GM10248 (cell line): ENCODE results near the gene NIPAL3.

ENCODE experiments used
- CTCF ChIA-PET: fragments of 300-600 bp; sonication (Branson Sonifier 250); formaldehyde crosslinking; extraction: SDS; loops from one replicate; lab custom pipeline; 2021; ENCODE audit warnings: antibody characterized with exemption; lab: Yijun Ruan, JAX
- POLR2A ChIA-PET: fragments of 350-650 bp; sonication (Branson Sonifier 250); formaldehyde crosslinking; extraction: SDS; loops from one replicate; lab custom pipeline; 2020; ENCODE audit warnings: antibody characterized with exemption; lab: Yijun Ruan, JAX
- DNase-seq: peaks from one replicate; pipeline ENCODE4 v3.0.0; 2012; ENCODE audit errors: extremely low spot score
- TF ChIP-seq, protein P1 (sequence below): IDR thresholded peaks from 2 replicates; pipeline ENCODE4 v1.5.1; 2012; ENCODE audit warnings: mild to moderate bottlenecking, low read depth; ENCODE audit errors: extremely low read depth, missing control alignments, control extremely low read depth

Gene NIPAL3

DNA sequence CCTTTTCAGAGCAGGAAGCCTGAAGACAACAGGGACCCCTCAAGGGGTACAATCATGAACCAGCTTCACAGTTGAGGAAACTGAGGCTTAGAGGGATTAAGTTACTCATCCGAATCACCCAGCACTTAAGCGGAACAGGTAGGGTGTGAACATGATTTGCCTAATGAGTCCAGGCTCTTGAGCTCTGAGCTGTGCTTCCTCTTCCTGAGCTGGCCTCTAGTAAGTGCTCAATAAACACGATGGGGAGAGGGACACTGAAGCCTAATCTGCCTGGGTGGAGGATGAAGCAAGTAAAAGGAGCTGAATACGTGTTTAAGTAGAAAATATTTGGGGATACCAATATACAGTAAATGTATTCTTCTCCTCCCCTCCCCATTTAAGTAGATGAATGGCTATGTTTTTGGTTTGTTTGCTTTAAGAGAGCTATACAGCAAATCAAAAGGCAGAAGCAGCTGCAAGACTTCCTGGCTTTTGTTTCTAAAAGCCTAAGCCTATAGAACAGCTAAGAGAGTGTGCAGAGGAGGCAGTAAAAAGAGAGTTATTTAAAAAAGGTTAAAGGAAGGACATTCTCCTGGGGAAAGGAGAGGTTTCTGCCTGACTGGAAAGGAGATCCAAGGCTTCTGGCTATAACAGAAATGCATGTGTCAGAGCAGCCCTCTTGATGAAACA lies 22.5 kb upstream of the NIPAL3 start:
- ChIA-PET CTCF (interaction anchor here (0.7 to 8.0 kb wide), 35 partner anchors 9 to 324 kb away, joined by 3 to 433 read pairs (median 5); partner anchors contain the start of genes IFNLR1, NIPAL3 and STPG1), POLR2A (no interaction called here)
- no peak for DNase-seq
- TF ChIP-seq, protein P1, sequence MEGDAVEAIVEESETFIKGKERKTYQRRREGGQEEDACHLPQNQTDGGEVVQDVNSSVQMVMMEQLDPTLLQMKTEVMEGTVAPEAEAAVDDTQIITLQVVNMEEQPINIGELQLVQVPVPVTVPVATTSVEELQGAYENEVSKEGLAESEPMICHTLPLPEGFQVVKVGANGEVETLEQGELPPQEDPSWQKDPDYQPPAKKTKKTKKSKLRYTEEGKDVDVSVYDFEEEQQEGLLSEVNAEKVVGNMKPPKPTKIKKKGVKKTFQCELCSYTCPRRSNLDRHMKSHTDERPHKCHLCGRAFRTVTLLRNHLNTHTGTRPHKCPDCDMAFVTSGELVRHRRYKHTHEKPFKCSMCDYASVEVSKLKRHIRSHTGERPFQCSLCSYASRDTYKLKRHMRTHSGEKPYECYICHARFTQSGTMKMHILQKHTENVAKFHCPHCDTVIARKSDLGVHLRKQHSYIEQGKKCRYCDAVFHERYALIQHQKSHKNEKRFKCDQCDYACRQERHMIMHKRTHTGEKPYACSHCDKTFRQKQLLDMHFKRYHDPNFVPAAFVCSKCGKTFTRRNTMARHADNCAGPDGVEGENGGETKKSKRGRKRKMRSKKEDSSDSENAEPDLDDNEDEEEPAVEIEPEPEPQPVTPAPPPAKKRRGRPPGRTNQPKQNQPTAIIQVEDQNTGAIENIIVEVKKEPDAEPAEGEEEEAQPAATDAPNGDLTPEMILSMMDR = no peak

- CTCF ChIA-PET = interaction anchor here (0.7 to 8.0 kb wide), 21 partner anchors 9 to 250 kb away, joined by 3 to 433 read pairs (median 5); partner anchors contain the start of genes IFNLR1, NIPAL3 and STPG1
- TF ChIP-seq, protein P1 = no peak
- DNase-seq = no peak
- POLR2A ChIA-PET = no interaction called here
These were observed 21.7 kb upstream of the NIPAL3 start for GRCh38 chr1:24393892-24394291.

DNA sequence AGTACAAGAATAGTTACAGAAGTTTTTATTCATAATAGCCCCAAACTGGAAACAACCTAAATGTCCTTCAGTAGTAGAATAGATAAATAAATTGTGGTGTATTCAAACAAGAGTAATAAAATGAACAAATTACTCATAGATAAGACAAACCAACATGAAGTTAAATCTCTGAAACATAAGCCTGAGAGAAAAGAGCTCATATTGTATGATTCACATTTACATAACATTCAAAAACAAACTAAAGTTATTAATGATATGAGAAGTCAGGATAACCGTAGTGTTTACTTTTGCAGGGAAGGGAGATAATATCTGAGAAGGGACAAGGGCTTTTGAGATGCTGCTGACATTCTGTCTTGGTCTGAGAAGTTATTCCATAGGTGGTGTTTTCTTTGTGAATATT lies 15.5 kb upstream of the NIPAL3 start:
- ChIA-PET POLR2A (no interaction called here), CTCF (interaction anchor here (0.9 to 2.2 kb wide), 10 partner anchors 9 to 250 kb away, joined by 3 to 12 read pairs (median 6); partner anchors contain the start of genes NIPAL3 and STPG1)
- no peak for DNase-seq
- TF ChIP-seq, protein P1 = no peak

- POLR2A ChIA-PET = no interaction called here
- DNase-seq = no peak
- TF ChIP-seq, protein P1 = no peak
- CTCF ChIA-PET = interaction anchor here (1.1 to 5.0 kb wide), 4 partner anchors 9 to 88 kb away, joined by 3 to 40 read pairs (median 16); partner anchors contain the start of gene NIPAL3
These were observed 11.8 kb upstream of the NIPAL3 start for GRCh38 chr1:24403806-24404205.

DNA sequence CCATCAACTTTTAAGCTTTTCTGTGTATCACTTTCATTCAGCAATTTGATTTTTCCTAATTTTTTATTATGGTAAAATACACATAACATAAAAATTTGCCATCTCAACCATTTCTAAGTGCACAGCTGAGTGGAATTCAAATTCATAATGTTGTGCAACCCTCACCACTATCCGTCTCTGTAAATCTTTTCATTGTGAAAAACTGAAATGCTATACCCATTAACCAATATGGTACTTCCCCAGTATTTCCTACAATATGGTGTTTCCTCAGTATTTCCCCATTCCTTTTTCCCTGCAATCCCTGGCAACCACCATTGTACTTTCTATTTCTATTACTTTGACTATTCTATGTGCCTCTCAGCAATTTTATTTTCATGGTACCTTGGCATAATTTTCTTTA lies 8.8 kb upstream of the NIPAL3 start:
- DNase-seq = no peak
- TF ChIP-seq, protein P1 = no peak
- ChIA-PET POLR2A (no interaction called here), CTCF (interaction anchor here (1.0 to 1.5 kb wide), 4 partner anchors 8 to 205 kb away, joined by 3 read pairs; partner anchors contain the start of gene NIPAL3)

DNA sequence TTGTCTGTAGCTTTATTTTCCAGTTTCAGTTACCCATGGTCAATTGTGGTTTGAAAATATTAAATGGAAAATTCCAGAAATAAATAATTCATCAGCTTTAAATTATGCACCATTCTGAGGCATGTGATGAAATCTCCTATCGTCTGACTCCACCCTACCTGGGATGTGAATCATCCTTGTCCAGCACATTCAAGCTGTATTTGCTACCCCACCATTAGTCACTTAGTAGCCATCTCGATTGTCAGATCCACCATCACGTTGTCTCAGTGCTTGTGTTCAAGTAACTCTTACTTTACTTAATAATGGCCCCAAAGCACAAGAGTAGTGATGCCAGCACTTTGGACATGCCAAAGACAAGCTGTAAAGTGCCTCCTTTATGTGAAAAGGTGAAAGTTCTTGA lies 6.1 kb upstream of the NIPAL3 start:
- DNase-seq = no peak
- TF ChIP-seq, protein P1 = no peak
- POLR2A ChIA-PET = no interaction called here
- CTCF ChIA-PET = interaction anchor here (0.6 to 9.8 kb wide), 12 partner anchors 8 to 229 kb away, joined by 3 to 98 read pairs (median 3); no protein-coding TSS in a partner anchor
